Skeletal muscle satellite cell (primary cell): Measurements from ENCODE around the gene GTF3C1.

Source experiments
- H3K27me3 ChIP-seq: 2 replicates; pipeline ENCODE4 v1.7.0; 2013; ENCODE audit warnings: low read length; ENCODE audit not compliant: control insufficient read depth, insufficient read depth
- H3K36me3 ChIP-seq: 2 replicates; pipeline ENCODE4 v1.7.0; 2013; ENCODE audit warnings: mild to moderate bottlenecking, control low read depth, low read length; ENCODE audit not compliant: insufficient read depth
- H3K4me1 ChIP-seq: 2 replicates; pipeline ENCODE4 v1.7.0; 2013; ENCODE audit warnings: low read length; ENCODE audit not compliant: control insufficient read depth, insufficient read depth
- H3K4me2 ChIP-seq: 2 replicates; pipeline ENCODE4 v1.7.0; 2013; ENCODE audit warnings: mild to moderate bottlenecking, low read length
- H3K4me3 ChIP-seq: 2 replicates; pipeline ENCODE4 v1.7.0; 2013; ENCODE audit warnings: low read length
- H3K9ac ChIP-seq: 2 replicates; pipeline ENCODE4 v1.7.0; 2013; ENCODE audit warnings: mild to moderate bottlenecking, low read depth, low read length, moderate library complexity
- H3K9me3 ChIP-seq: replicated peaks from 2 replicates; pipeline ENCODE4 v1.7.0; 2013; ENCODE audit warnings: mild to moderate bottlenecking, control low read depth, low read length

Gene GTF3C1

GRCh38 chr16:27471661-27472060 lies 78.1 kb downstream of the GTF3C1 start:
- H3K9me3 ChIP-seq = no peaks in the 10 kb centered on the region
- H3K9ac ChIP-seq = peak overlapping the region; percentile 71
- H3K4me2 ChIP-seq = peak overlapping the region; percentile 64
- no peaks in the 10 kb centered on the region for H3K27me3 ChIP-seq
- H3K4me1 ChIP-seq = peaks cover 59% of the 10 kb centered on the region
- peaks cover 79% of the 10 kb centered on the region for H3K36me3 ChIP-seq
- H3K4me3 ChIP-seq = no peak overlapping the region

DNA sequence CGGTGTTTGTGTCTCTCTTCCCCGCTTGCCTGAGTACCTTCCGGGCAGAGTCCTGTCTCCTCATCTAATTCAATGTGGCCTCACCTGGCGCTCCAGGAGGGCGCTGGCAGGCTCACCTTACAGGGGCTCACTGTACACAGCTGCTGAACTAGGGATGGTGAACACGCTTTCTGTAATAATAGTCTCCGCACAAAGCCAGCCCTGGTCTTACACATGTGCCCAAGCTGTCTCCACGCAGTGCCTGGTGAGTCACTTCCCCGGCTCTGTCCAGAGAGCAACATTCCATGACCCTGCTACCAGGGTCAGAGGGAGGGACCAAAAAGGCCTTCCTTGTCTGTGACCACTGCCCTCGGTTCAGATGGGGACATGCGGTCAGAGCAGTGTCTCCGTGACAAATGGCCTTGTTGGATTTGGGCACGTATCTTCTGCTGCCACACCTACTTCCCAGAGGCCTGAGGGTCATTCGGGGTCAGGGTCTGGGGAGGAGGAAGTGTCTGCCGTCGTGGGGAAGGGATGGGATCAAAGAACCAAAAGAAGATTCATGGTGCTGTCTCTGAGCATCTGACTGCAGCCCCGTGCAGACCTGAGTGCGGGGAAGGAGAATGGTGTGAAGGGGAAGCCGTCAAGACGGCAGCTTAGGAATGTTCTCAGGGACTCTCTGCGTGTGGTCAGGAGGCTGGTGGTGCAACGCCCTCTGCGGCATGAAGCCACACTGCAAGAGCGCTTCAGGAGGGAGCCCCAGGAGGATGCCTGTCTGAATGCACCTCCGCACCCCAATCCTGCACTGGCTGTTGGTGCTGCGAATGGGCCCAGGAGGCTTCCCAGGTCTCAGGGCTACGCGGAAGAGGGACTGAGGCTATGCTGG lies 78.9 kb downstream of the GTF3C1 start:
- Histone ChIP-seq H3K9me3 (no peaks in the 10 kb centered on the region), H3K4me1 (peaks cover 52% of the 10 kb centered on the region), H3K9ac (peak overlapping the region; percentile 71), H3K4me2 (peak overlapping the region; percentile 64), H3K36me3 (peaks cover 74% of the 10 kb centered on the region), H3K4me3 (peak overlapping the region; percentile 49), H3K27me3 (no peaks in the 10 kb centered on the region)

DNA sequence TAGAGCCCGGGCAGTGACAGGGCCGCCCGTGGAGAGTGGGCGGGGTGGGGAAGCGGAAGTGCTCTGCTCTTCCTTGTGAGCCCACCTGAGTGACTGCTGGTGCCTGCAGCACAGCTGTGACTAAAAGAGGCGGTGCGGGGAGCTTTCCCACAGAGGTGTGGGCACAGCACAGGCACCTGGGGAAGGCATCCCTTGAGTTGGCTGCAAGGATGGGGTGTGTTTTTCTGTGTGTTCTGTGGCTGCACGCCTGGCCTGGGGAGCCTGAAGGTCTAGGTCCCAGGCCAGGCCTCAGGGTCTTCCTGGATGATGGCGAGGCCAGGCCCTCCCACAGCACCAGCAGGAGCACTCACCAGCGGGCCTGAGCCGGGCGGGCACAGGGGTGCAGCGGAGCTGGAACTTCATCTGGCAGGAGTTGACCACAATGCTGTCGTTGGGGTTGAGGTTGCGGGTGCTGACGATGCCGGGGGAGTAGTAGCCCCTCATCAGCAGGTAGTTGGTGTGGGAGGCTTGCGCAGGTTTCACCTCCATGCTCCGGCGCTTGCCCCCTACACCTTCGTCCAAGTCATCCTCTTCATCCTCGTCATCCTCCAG lies 80.7 kb downstream of the GTF3C1 start:
- no peaks in the 10 kb centered on the region for H3K27me3 ChIP-seq
- H3K4me3 ChIP-seq = no peak overlapping the region
- H3K4me2 ChIP-seq = no peak overlapping the region
- peaks cover 48% of the 10 kb centered on the region for H3K4me1 ChIP-seq
- no peaks in the 10 kb centered on the region for H3K9me3 ChIP-seq
- H3K9ac ChIP-seq = no peak overlapping the region
- peaks cover 77% of the 10 kb centered on the region for H3K36me3 ChIP-seq

- Histone ChIP-seq H3K4me1 (peaks cover 36% of the 10 kb centered on the region), H3K9ac (no peak overlapping the region), H3K4me2 (no peak overlapping the region), H3K9me3 (no peaks in the 10 kb centered on the region), H3K27me3 (no peaks in the 10 kb centered on the region), H3K4me3 (no peak overlapping the region), H3K36me3 (peaks cover 76% of the 10 kb centered on the region)
Measured at GRCh38 chr16:27465483-27465879, 84.2 kb downstream of the GTF3C1 start.

- Histone ChIP-seq H3K27me3 (no peaks in the 10 kb centered on the region), H3K9me3 (no peaks in the 10 kb centered on the region), H3K4me1 (peaks cover 34% of the 10 kb centered on the region), H3K36me3 (peaks cover 75% of the 10 kb centered on the region), H3K4me2 (no peak overlapping the region), H3K9ac (no peak overlapping the region), H3K4me3 (no peak overlapping the region)
Measured at GRCh38 chr16:27464626-27465482, 84.9 kb downstream of the GTF3C1 start.

- Histone ChIP-seq H3K9ac (no peak overlapping the region), H3K9me3 (no peaks in the 10 kb centered on the region), H3K27me3 (no peaks in the 10 kb centered on the region), H3K4me2 (no peak overlapping the region), H3K4me1 (peaks cover 32% of the 10 kb centered on the region), H3K4me3 (no peak overlapping the region), H3K36me3 (peaks cover 73% of the 10 kb centered on the region)
Measured at GRCh38 chr16:27463741-27464591, 85.7 kb downstream of the GTF3C1 start.

DNA sequence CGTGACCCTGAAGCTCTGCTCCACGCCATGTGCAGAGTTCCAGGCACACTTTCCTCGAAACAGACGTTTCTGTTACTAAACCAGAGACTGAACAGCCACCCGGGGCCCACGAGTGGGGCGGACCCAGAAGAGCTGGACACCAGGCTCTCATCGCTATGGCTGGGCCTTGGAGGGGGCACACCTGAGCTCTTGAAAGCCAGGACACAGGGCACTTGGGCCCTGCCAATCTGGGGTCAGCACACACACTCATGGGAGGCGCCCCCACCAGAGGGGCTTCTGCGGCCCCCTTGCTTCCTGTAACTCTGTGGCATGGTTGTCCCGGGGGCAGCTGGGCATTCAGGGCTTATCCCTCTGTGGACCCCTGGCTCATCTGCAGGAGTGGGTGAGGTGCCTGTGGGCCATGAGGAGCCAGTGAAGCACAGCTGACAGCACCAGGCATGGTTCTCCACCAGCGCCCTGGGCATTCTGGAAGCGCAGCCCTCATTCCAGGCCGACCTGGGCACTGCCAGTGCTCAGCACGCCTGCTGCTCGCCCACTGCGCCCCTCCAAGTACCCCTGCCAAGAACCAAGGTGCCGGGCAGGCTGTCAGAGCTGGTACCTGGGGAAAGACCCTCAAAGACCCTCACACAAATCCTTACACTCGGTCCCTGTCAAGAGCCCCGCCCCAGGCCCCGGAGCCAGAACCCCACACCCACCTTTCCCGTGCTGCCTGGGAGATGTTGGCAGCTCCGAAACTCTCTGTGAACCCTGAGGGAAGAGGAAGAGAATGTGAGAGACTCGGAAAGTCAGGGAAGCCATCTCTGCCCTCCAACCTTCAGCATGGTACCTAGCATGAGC lies 86.6 kb downstream of the GTF3C1 start:
- H3K4me2 ChIP-seq = no peak overlapping the region
- H3K27me3 ChIP-seq = no peaks in the 10 kb centered on the region
- peaks cover 32% of the 10 kb centered on the region for H3K4me1 ChIP-seq
- no peaks in the 10 kb centered on the region for H3K9me3 ChIP-seq
- peaks cover 68% of the 10 kb centered on the region for H3K36me3 ChIP-seq
- H3K4me3 ChIP-seq = no peak overlapping the region
- no peak overlapping the region for H3K9ac ChIP-seq

GRCh38 chr16:27462200-27462845 lies 87.4 kb downstream of the GTF3C1 start:
- peaks cover 32% of the 10 kb centered on the region for H3K4me1 ChIP-seq
- H3K36me3 ChIP-seq = peaks cover 60% of the 10 kb centered on the region
- no peaks in the 10 kb centered on the region for H3K9me3 ChIP-seq
- H3K9ac ChIP-seq = peak overlapping the region; percentile 37
- H3K4me2 ChIP-seq = no peak overlapping the region
- no peak overlapping the region for H3K4me3 ChIP-seq
- no peaks in the 10 kb centered on the region for H3K27me3 ChIP-seq

GRCh38 chr16:27461483-27462171 lies 88.1 kb downstream of the GTF3C1 start:
- H3K9ac ChIP-seq = peak overlapping the region; percentile 37
- H3K36me3 ChIP-seq = peaks cover 53% of the 10 kb centered on the region
- no peaks in the 10 kb centered on the region for H3K9me3 ChIP-seq
- H3K4me3 ChIP-seq = no peak overlapping the region
- peaks cover 32% of the 10 kb centered on the region for H3K4me1 ChIP-seq
- H3K4me2 ChIP-seq = no peak overlapping the region
- H3K27me3 ChIP-seq = no peaks in the 10 kb centered on the region
